ENCODE data around the gene DTX4. TPM values are rescaled to one million over a fixed set of nuclear protein-coding genes. Genes with fewer than 3 reads are reported as not detected.

The DTX4 gene
- total RNA-seq, 1 experiment from 2014 or later = 1.9 TPM

DNA sequence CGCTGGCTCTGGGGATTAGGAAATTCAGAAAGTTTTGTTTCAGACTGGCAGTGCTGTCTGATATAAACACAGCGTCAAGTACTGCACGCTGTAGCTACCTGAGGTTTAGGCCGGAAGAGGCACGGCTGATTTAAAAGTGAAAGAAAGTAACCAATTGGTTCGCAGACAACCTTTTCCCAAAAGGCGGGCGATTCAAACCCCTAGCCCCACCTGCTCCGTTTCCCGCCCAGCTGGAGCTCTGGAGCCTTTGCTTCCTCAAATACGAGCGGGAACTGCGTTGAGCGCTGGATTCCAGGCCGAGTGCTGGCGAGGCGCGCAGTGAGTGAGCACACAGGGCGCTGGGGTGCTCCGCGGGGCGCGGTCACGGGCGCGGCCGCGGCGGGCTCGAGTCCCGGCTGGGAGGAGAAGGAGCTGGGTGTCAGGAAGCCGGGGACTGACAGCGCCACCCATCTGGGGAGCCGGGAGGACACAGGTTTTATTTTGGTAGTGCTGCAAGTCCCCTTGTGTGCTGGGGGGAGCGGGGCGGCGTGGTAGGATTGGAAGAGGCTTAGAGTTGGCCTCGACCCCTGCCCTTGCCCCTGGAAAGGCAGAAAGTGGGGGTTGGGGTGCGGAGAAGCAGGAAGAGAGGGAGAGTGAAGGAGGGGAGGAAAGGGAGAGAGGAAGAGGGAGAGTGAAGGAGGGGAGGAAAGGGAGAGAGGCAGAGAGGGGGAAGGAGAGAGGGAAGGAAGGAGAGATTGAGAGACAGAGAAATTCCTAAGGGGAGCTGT lies 27.2 kb upstream of the DTX4 start:
- CTCF ChIA-PET = interaction anchor here (0.6 to 1.7 kb wide), 5 partner anchors 9 to 221 kb away, joined by 4 to 11 read pairs (median 8); partner anchors contain the start of gene DTX4

DNA sequence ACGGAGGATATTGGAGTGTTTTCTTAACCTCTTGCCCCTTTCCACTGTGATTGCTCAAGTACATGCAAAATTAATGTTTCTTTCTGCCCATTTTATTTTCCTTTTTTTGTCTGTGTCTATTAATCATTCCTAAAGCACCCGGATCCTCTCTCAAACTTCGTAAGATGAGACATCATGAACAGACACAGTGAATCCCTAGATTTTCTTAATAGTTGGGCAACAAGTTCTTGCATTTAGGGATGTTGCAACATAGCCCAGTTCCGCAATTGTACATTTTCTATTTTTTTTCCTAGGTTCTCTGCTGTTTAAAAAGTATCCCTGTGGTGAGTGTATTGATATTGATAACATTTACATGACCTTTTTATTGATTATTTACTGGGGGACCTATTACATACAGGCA lies 26.4 kb upstream of the DTX4 start:
- ChIA-PET POLR2A (ENCODE audit: low non-redundant PET) (no interaction called here), CTCF (interaction anchor here (0.6 to 1.7 kb wide), 3 partner anchors 8 to 26 kb away, joined by 6 to 11 read pairs (median 8); partner anchors contain the start of gene DTX4)
- no peaks in the 10 kb centered on the region for H3K27me3 ChIP-seq (replicated peaks; ENCODE audit: insufficient read depth, low read depth, low read length, poor library complexity)
- no TSS peak for BruUV-seq (replicated peaks)
- peaks cover 28% of the 10 kb centered on the region for H3K36me3 ChIP-seq (ENCODE audit: insufficient read depth, low read length, poor library complexity, severe bottlenecking)
- intact Hi-C loops (cut with micrococcal nuclease; ENCODE audit: unreplicated experiment) = no loop called here
- H3K4me3 ChIP-seq (ENCODE audit: low read depth, low read length, poor library complexity, severe bottlenecking) = peak overlapping the region; percentile 68
- peak; percentile 3 for DNase-seq (ENCODE audit: low spot score)
- peaks cover 22% of the 10 kb centered on the region for H3K4me1 ChIP-seq (ENCODE audit: insufficient read depth, low read length, poor library complexity, severe bottlenecking)
- H3K9me3 ChIP-seq (ENCODE audit: low read depth, low read length, poor library complexity, severe bottlenecking) = no peaks in the 10 kb centered on the region
- H3K27ac ChIP-seq (ENCODE audit: low read depth, low read length, poor library complexity, severe bottlenecking) = peak overlapping the region; percentile 80
- TF ChIP-seq, protein P1, sequence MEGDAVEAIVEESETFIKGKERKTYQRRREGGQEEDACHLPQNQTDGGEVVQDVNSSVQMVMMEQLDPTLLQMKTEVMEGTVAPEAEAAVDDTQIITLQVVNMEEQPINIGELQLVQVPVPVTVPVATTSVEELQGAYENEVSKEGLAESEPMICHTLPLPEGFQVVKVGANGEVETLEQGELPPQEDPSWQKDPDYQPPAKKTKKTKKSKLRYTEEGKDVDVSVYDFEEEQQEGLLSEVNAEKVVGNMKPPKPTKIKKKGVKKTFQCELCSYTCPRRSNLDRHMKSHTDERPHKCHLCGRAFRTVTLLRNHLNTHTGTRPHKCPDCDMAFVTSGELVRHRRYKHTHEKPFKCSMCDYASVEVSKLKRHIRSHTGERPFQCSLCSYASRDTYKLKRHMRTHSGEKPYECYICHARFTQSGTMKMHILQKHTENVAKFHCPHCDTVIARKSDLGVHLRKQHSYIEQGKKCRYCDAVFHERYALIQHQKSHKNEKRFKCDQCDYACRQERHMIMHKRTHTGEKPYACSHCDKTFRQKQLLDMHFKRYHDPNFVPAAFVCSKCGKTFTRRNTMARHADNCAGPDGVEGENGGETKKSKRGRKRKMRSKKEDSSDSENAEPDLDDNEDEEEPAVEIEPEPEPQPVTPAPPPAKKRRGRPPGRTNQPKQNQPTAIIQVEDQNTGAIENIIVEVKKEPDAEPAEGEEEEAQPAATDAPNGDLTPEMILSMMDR (conservative IDR thresholded peaks at IDR 0.05; ENCODE audit: low read depth, low read length) = no peak
- TF ChIP-seq EZH2 (IDR thresholded peaks at IDR 0.05; ENCODE audit: borderline replicate concordance, low read depth, low read length, poor library complexity, severe bottlenecking) = no peak

More for the DNA sequence above, 27.2 kb upstream of the DTX4 start:
- Histone ChIP-seq H3K36me3 (ENCODE audit: insufficient read depth, low read length, poor library complexity, severe bottlenecking) (peaks cover 20% of the 10 kb centered on the region), H3K4me1 (ENCODE audit: insufficient read depth, low read length, poor library complexity, severe bottlenecking) (peaks cover 22% of the 10 kb centered on the region), H3K4me3 (ENCODE audit: low read depth, low read length, poor library complexity, severe bottlenecking) (peak overlapping the region; percentile 68), H3K9me3 (ENCODE audit: low read depth, low read length, poor library complexity, severe bottlenecking) (no peaks in the 10 kb centered on the region), H3K27me3 (replicated peaks; ENCODE audit: insufficient read depth, low read depth, low read length, poor library complexity) (no peaks in the 10 kb centered on the region), H3K27ac (ENCODE audit: low read depth, low read length, poor library complexity, severe bottlenecking) (peak overlapping the region; percentile 80)
- intact Hi-C loops (cut with micrococcal nuclease; ENCODE audit: unreplicated experiment) = no loop called here
- BruUV-seq (replicated peaks) = no TSS peak
- peak; percentile 96 for DNase-seq (ENCODE audit: low spot score)
- TF ChIP-seq, protein P1 (conservative IDR thresholded peaks at IDR 0.05; ENCODE audit: low read depth, low read length) = peak; percentile 57
- TF ChIP-seq EZH2 (IDR thresholded peaks at IDR 0.05; ENCODE audit: borderline replicate concordance, low read depth, low read length, poor library complexity, severe bottlenecking) = no peak
- POLR2A ChIA-PET (ENCODE audit: low non-redundant PET) = interaction anchor here (0.6 to 0.7 kb wide), 2 partner anchors 37 to 665 kb away, joined by 3 to 4 read pairs; no protein-coding TSS in a partner anchor

GRCh38 chr11:59151761-59152160 lies 20.2 kb upstream of the DTX4 start:
- no peak for DNase-seq (ENCODE audit: low spot score)
- CTCF ChIA-PET = no interaction called here
- TF ChIP-seq, protein P1 (conservative IDR thresholded peaks at IDR 0.05; ENCODE audit: low read depth, low read length) = no peak
- TF ChIP-seq EZH2 (IDR thresholded peaks at IDR 0.05; ENCODE audit: borderline replicate concordance, low read depth, low read length, poor library complexity, severe bottlenecking) = no peak
- H3K36me3 ChIP-seq (ENCODE audit: insufficient read depth, low read length, poor library complexity, severe bottlenecking) = peaks cover 32% of the 10 kb centered on the region
- H3K27ac ChIP-seq (ENCODE audit: low read depth, low read length, poor library complexity, severe bottlenecking) = no peak overlapping the region
- no TSS peak for BruUV-seq (replicated peaks)
- H3K4me1 ChIP-seq (ENCODE audit: insufficient read depth, low read length, poor library complexity, severe bottlenecking) = no peaks in the 10 kb centered on the region
- intact Hi-C loops (cut with micrococcal nuclease; ENCODE audit: unreplicated experiment) = loop anchor here (10.0 kb wide), 2 partner anchors 187 to 577 kb away; partner anchors contain the start of genes LPXN and ZFP91
- H3K27me3 ChIP-seq (replicated peaks; ENCODE audit: insufficient read depth, low read depth, low read length, poor library complexity) = no peaks in the 10 kb centered on the region
- POLR2A ChIA-PET (ENCODE audit: low non-redundant PET) = no interaction called here
- no peaks in the 10 kb centered on the region for H3K9me3 ChIP-seq (ENCODE audit: low read depth, low read length, poor library complexity, severe bottlenecking)
- H3K4me3 ChIP-seq (ENCODE audit: low read depth, low read length, poor library complexity, severe bottlenecking) = no peak overlapping the region
